ENCODE results near the gene CA7.

The CA7 gene

DNA sequence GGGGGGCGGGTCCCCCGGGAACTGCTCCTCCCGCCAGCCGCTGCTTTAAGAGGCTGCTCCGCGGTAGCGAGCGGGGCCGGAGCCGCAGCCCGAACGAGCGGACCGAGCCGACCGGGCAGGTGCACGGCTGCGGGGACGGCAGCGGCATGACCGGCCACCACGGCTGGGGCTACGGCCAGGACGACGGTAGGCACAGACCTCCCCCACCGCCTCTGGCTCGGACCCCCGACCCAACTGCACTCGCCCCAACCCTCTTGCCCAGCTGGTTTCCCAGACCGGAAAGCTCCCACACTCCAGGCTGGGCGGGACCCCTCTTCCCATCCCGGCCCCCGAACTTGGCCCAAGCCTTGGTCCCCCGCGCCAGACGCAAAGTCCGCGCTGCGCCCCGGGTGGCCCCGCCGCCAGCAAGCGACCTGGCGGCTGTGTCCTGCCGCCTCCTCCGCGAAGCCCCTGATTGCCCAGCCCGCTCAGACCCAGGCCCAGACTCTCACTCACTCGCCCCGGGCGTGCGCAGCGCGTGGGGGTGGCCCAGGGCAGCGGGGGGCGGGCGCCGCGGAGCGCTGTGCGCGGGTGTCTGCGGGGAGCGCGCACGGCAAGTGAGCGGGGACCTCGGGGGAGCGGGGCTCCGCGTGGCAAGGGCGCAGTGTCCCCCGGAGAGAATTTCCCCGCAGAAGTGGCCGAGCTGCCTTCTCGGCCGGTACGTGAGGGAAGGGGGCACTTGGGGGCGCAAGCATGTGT, at the start of gene CA7:
CA7 (plus strand) TSS at position 73 of the 738 bp plus-strand sequence; CDS start at position 147, 74 bp downstream.
- no peak for DNase-seq

DNA sequence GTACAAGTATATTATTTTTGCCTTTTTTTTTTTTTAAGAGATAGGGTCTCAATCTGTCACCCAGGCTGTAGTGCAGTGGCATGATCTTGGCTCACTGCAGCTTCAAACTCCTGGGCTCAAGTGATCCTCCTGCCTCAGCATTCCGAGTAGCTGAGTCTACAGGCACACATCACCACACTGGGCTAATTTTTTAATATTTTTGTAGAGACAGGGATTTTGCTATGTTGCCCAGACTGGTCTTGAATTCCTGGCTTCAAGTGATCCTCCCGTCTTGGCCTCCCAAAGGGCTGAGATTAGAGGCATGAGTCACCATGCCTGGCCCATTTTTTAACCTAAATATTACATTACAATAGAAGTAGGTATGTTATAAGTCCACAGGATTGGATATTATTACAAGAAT, 46.1 kb upstream of the CA7 start:
- DNase-seq: peak; percentile 53

DNA sequence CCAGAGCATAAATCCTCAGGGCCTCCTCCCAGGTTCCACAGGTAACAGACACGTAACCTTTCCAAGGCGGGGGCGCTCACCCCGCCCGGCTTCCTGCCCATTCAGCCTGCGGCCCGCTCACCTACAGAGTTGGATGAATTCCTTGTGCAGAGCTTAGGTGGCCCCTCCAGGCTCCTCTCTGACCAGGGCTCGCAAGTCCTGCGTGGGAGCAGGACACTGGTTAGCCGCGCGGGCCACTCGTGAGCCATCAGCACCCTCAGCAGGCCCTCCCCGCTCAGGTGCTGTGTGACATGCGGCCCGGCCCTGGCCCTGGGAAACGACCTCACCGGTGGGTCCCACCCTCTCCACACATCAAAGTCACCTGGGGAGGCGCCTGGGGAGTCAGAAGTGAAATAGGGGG, 43.4 kb upstream of the CA7 start:
- no peak for DNase-seq

DNA sequence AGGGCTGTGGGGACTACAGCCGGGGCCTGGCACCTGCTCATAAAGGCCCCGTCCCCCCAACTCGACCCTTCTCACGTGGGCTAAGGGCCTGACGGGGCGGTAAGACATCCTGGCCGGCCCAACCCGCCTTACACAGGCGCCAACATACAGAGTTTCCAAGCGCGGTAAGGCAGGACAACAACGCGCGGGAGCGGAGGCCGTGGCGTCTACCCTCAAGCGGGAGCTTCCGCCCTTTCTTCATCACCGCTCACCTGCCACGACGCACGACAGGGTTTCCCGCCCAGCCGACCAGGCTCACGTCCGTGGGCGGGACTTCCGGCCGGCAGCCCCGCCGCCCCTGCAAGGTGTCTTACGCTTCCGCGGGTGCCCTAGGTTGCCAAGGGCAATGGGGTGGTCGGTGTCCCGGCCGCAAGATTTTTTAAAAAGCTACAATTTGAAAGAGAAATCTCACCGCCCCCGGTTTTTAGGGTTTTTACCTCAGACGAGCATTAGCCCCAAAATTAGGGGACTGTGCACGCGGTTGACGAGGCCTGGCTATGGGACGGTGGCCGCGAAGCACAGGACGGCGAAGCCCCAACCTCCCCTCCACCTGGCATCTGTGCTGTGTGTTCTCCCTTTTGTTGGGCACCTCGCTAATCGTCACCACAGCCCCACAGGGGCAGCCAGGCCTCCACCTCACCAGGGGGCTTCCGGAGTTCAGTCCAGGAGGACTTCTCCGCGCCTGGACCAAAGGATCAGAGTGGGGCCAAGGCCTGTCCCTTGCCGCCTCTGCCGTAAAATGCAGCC, 42.7 kb upstream of the CA7 start, which contains the start of gene TERB1:
TERB1 (minus strand) TSS at position 265 of the 786 bp plus-strand sequence. CDS start 4,786 bp downstream, outside the sequence.
- no peak for DNase-seq

DNA sequence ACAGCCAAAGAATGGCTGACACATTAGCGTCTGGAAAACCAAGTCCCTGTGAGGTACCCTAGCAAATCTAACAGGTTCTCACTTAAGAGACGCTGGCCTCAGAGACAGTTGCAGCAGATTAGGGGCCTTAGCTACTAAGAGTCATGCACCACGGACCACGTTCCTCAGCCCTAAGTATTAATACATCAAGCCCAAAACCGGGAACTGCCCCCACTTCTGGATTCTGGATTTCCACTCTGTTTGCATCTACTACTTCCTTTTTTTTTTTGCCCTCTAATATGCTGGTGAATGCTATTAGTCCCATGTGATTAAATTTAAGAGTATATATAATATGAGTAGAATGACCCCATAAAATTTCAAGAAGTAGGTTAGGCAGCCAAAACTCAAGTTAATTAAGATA, 42.1 kb upstream of the CA7 start:
- no peak for DNase-seq

DNA sequence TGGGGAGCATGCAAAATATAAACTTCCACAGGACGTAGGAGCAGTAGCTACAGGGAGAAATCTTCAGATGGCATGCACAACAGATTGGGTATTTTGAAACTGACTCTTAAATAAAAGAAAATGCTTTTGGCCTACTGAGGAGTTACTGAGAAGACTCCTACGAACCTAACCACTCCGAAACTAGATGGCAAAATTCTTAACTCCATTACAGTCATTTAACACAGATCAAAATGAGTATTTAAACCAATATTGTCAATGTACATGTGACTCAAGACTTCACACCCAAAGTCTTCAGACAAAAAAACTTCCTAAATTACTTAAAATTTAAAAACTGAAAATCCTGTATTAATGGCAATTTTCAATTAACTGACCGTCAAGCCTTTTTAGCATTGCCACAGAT, 34.4 kb upstream of the CA7 start:
- DNase-seq: no peak

DNA sequence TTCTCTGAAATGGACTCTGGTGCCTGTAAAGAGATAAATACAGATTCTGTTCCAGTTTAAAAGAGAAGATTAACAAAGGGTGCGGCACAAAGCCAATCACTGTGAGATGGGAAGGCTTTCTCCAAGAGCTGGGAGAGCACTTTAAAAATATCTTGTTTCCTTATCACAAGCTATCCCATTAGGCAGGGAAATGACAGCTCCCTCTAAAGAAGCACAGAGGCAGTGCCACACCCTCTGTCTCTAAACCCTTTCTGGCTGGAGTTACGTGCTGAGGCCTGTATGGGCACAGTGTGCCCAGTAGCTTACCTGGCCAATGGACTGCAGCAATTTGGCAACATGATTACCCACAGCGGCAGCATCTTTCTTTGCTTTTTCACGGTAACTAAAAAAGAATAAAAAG, 33.8 kb upstream of the CA7 start:
- DNase-seq: no peak

DNA sequence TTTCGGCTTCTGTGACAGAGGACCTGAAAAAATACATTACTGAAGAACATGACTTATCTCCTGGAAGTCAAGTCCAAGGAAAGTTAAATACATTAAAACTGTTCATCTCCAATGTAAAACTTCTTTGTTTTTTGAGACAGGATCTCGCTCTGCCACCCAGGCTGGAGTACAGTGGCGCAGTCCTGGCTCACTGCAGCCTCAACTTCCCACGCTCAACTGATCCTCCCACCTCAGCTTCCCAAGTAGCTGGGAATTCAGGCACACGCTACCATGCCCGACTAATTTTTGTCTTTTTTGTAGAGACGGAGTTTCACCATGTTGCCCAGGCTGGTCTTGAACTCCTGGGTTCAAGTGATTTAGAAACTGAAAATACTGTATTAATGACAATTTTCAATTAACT, 33.2 kb upstream of the CA7 start:
- DNase-seq: no peak

DNA sequence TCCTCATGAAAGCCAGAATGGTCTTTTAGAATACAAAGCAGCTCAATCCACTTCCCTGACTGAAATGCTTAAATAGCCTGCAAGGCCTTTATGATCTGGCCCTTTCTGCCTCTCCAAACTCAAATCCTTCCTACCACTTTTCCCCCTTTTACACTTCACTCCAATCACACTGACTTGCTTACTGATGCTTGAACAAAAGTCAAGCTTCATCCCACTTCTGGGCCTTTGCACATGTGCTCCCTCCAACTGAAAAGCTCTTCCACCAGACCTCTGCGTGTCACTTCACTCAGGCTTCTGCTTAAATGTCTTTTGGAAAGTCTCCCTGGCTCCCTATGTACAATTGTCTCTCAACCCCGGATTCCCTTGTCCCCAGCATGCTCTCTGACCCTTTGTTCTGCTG, 29.5 kb upstream of the CA7 start:
- DNase-seq: no peak

DNA sequence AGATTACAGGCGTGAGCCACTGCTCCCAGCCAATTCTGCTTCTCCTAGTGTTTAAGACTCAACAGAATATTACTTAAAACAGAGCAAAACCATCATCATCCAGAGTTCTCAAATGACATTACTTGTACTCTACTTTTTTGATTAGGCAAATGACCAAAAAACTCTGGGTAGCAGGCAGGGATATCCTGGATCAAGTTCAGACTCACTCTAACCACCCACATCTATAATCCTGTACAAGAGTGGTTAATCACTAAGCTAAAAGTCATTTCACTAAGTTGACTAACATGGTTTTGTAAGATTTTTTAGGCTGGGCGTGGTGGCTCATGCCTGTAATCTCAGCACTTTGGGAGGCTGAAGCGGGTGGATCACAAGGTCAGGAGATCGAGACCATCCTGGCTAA, 20.2 kb upstream of the CA7 start:
- DNase-seq: no peak

DNA sequence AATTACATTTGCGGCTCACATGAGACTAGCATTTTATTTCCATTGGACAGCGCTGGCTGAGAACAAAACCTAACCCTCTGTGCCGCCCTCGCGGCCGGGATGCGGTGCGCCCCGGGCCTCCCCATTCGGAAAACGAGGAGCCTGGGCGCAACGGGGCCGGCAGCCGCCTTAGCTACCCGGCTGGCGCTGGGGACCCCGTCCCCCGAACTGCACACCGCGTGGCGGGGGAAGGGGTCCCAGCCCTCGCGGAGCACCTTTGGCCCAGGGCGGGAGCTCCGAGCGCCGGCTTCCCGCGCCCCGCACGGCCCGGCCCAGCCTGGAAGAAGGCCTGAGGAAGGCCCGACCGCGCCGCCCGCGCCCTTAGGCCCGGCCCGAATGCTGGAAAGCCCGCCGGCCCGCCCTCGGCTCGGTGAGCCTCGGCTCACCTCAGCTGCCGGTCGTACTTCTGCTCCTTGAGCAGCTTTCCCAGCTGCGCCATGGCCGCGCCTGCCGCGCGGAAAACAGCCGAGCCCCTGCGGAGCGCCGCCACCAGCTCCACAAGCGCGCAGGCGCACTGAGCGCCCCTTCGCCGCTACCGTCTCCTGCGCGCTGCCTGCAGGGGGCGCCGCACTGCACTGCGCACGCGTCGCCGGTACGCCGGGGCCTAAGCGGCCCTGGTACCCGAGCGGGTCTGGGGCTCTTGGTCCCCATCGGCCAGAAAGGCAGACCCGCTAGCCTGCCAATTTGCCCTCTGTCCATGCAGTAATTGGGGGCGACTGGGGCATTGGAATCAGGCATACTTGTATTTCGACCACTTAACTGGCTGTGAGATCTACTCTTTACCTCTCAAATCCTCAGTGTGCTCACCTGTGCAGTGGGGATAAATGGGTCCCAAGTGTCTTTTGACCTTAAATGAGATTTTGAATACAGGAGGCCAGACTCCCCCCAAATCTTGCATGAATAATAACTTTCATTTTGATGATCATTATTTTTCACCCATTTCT, 13.5 kb upstream of the CA7 start, which contains the start of gene NAE1:
NAE1 (minus strand) TSS at position 555 of the 983 bp plus-strand sequence; CDS start at position 478, 77 bp downstream.
- DNase-seq: peak; percentile 81

DNA sequence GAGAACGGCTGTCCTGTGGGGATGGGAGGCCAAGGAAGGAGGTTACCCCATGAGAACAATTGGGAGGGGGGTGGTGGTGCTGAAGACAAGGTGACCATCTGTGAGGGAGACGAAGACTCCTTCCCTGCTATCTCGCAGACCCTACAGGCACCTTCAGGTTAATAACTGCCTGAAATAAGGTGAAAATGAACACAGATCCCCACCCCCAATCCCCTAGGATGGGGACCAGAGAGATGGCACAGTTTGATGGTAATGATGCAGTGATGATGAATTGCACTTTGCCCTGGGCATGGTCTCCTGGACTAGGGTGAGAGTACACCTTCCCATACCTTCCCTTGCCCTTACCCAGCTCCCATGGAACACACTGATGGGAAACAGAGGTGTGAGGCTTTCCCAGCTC, 12.0 kb upstream of the CA7 start:
- DNase-seq: no peak

DNA sequence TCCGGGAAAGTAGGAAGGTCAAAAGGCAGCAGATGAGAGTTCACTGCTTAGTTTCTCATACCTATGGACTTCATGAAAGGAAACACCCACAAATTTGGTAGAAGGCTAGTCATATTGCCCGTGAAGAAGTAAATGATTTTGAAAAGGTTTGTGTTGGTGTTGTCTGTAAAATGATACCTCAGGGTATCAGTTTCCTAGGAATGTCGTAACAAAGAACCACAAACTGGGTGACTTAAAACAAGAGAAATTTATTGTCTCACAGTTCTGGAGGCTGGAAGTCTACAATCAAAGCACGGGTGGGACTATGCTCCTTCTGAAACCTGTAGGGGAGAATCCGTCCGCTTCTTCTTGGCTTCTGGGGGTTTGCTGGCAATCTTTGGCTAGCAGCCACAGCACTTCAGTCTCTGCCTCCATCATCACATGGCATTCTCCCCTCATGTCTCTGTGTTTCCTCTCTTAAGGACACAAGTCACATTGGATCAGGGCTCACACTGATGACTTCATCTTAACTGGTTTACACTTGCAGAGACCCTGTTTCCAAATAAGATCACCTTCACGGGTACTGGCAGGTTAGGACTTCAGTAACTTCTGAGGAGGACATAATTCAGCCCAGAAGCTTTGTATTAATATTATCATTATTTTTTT, 11.4 kb upstream of the CA7 start:
- no peak for DNase-seq

DNA sequence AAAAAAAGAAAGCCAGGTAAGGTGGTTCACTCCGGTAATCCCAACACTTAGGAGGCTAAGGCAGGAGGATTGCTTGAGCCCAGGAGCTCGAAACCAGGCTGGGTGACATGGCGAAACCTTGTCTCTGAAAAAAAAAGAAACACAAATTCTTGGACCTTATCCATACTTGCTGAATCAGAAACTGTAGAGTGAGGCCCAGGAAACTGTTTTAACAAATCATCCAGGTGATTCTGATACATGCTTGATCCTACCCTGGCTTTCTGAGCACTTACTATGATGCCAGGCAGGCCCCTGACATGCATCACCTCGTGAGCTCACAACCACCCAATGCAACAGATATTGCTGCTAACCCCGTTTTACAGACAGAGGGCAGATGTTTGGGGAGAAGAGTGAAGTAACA, 9.5 kb upstream of the CA7 start:
- no peak for DNase-seq

DNA sequence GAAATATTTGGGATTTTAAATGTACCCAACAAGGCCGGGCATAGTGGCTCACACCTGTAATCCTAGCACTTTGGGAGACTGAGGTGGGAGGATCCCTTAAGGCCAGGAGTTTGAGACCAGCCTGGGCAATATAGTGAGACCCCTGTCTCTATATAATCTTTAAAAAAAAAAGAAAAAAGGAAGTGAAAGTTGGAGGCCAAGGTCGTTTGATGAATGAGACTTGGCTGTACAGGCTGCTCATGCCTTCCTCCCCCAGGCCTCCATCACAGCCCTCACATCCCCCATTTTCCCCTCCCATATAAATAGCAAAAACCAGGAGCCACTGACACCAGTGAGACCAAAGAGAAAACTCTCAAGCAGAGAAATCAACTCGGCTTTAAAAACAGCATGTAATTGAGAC, 3.3 kb upstream of the CA7 start:
- no peak for DNase-seq

DNA sequence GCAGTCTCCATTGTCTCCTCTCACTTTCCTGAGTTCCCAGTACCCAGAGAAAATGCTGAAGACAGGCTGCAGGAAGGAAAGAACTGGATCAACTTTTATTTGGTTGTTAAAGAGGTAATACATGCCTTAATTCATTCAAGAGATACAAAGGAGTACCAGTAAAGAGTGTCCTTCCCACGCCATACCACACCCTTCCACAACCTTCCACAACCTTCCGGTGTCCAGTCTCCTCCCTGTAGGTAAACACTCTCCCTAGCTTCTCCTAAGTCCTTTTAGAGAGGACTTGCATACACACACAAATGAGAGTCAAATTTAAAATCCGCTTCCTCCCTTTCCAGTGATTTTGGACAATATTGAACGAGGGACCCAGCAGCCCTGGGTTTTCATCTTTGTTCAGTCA, 2.8 kb upstream of the CA7 start:
- no peak for DNase-seq

DNA sequence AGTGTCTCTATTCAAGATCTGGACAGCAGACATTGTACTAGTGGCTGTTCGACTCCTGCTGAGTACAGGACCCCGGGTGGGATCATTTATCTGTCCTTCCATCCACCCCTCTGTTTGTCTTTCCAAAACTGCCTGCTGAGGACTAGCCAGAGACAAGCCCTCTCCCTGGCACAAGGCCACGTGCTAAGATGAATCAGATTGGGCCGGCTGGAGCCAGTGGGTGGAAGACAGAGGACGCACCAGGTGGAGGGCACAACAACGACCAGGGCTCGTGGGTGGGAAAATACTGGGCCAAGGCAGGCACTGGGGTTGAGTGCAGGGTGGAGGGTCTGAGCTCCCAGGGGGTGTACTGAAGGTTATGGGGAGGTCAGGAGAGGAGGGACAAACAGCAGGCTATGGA, 1.4 kb upstream of the CA7 start:
- DNase-seq: no peak

DNA sequence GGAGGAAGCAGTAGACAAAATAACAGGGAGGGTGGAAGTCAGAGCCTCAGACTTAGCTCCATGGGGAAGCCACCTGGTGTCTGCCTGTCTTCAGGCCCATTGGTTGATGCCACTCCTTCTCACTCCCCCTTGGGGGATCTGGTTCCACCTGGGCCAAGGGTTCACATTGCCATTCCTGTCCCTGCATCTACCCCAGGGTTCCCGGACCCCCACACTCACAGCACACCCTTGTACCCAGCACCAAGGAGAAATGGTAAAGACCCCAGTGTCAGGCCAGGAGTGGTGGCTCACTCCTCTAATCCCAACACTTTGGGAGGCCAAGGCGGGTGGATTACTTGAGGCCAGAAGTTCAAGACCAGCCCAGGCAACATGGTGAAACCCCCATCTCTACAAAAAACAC, 1.0 kb upstream of the CA7 start:
- no peak for DNase-seq

DNA sequence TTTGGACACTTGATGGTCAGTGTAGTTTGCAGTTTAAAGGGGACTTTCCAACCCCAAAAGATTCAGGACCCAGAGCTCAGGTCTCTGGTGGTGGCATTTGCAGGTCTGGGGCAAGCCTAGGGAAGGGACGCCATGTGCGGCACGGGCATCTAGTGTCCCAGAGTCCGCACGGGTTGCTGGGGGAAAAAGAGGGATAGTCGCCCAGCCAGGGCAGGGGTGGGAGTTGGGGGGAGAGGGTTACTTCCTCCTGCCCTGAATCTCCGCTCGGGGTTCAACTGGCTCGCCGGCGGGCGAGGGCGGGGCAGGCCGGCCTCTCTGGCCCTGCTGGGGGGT, 239 bp upstream of the CA7 start:
- DNase-seq: no peak

DNA sequence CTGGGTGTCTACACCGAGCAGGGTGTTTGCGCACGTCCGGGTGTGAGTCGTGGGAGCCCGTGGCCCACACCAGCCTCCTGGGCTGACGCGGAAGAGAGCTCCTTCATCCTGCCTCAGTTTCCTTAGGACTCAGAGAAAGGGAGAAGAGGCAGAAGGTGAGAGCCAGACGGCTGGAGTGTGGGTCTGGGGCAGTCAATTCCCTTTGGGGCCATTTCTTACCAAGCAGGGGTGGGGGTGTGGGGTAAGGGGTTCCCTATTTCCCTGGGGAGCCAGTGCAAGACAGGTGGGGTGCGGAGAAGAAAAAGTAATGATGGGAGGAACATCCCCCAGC, 831 bp downstream of the CA7 start:
- DNase-seq: no peak

DNA sequence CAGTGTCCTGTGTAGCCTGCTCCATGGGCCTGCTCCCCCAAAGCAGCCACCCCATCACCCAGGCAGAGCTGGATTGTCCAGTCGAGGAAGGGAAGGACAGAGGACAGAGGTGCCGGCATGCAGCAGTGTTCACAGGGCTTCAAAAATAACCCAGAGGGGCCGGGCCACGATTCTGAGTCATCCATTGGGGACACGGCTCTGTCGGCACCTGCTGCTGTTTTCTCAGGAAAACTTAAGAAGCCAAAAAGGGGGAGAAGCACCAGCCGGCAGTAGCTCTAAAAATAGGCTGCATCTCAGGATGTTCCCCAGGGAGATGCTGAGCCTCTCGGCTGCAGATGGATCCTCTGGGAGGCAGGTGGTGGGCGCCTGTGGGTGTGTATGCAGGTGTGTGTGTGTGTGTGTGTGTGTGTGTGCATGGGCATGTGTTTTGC, 1.6 kb downstream of the CA7 start:
- no peak for DNase-seq

DNA sequence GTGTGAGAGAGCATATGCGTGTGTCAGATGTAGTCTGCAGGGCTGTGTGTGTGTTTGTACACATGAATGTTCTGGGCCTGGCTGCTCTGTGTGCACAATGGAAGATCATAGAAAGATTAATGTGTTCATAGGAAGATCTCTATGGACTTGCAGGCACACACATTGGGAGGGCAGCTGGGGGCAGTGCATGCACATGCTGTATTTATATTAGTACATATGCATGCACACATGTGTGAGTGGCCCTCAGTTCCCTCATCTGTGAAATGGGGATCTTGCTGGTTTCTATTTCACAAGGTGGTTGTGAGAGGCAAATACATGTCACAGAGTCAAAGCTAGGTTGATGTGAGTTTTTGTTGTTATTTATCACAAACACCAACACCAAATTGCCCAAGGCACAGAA, 2.1 kb downstream of the CA7 start:
- no peak for DNase-seq

DNA sequence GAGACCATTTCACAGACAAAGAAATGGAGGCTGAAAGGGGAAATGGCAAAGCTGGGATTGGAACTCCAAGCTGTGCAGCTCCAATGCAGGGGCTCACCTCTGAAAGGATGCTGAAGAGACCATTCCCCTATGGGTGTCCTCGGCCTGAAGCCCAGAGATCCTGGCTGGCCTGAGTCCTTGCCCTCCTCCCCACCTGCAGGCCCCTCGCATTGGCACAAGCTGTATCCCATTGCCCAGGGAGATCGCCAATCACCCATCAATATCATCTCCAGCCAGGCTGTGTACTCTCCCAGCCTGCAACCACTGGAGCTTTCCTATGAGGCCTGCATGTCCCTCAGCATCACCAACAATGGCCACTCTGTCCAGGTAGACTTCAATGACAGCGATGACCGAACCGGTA, 2.6 kb downstream of the CA7 start:
- no peak for DNase-seq
